ENCODE data around the gene EMCN.
"Not testable (repeated sequence)": the region's sequence is repeated elsewhere in the genome, so short reads cannot be mapped to it uniquely, and the experiment has no call there.

EMCN gene

DNA sequence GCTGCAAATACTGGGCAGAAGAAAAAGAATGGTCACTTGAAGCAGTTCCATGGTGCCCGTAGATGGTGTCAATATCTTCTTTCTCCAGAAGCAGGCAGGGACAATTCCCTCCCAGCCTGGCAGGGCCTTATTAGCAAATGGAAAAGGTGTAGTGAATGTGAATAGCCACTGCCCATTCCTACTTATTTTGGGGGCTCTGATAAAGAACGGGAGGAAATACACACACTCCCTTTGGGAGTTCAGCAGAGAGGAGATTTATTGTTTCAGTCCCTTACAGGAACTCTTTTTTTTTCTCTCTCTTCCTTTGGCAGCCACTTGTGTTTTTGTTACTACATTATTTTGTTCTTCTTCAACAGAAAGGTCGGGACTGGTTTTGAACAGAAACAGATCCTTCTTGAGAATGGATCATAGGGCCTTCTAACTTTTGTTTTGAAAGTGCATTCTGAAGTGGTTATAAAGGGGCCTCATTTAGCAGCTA lies at the start of gene EMCN:
Gene EMCN, minus strand, starts transcription at position 159 of the 478 bp plus-strand sequence. Its CDS starts 108 bp downstream, at position 51.
- no peak for DNase-seq

DNA sequence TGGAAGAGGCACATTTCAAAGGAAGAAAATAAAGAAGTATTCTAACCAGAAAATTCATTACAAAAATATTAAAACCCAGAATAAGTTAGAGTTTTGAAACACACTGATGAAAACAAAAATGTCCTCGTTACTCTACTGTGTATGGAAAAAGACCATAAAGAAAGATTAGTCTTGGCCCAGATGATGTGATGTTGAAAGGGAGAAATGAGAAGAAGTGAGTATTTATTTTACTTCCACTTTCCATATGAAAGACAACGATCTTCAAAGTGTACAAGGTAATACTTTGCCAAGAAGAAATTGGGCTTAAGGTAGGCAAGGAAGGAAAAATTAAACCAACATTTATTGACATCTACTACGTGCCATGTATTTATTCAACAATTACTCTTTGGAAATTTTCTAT lies 48.6 kb upstream of the EMCN start:
- DNase-seq, result no peak

GRCh38 chr4:100557306-100557705 lies 39.5 kb upstream of the EMCN start:
- no peak for DNase-seq

- DNase-seq, result no peak
These were observed 38.0 kb upstream of the EMCN start for GRCh38 chr4:100555611-100556337.

GRCh38 chr4:100548200-100548560 lies 30.4 kb upstream of the EMCN start:
- no peak for DNase-seq

- DNase-seq, result no peak
These were observed 29.8 kb upstream of the EMCN start for GRCh38 chr4:100547541-100548199.

GRCh38 chr4:100545427-100545826 lies 27.6 kb upstream of the EMCN start:
- no peak for DNase-seq

DNA sequence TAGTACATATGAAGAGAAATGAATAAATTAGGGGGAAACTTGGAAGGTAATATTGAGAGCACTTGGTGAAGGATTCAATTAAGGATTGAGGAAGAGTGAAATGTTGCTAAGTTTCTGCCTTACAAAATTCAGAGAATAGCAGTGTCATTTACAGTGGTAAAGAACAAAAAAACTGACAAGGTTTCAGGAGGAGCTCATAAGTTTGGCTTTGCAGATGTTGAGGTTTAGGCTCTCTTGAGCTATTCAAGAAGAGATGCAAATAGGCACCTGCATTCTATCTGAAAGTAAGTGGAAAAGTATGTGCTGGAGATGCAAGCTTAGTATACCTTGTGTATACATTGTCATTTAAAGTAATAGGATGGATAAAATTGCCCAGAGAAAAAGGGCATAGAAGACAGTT lies 22.3 kb upstream of the EMCN start:
- no peak for DNase-seq

DNA sequence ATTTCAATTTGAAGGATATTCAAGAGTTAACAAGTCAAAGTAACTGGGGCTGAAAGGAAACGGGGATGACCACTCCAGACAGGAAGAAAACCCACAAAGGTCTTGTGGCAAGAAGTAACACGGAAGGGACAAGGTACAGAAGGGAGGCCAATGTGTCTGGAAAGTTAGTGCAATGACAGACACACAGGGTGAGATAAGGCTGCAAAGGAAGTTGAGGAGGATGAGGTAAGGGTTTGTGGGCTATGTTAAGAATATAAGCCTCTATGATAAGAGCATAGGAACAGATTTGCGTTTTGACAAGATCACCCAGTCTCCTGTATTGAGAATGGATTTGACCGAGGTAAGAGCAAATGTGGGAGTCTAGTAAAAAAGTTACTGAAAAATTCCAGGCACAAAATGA lies 21.9 kb upstream of the EMCN start:
- no peak for DNase-seq

- no peak for DNase-seq
These were observed 15.9 kb upstream of the EMCN start for GRCh38 chr4:100533741-100534140.

- DNase-seq, result not testable (repeated sequence)
These were observed 12.3 kb upstream of the EMCN start for GRCh38 chr4:100530161-100530560.

GRCh38 chr4:100525686-100526085 lies 7.9 kb upstream of the EMCN start:
- no peak for DNase-seq

DNA sequence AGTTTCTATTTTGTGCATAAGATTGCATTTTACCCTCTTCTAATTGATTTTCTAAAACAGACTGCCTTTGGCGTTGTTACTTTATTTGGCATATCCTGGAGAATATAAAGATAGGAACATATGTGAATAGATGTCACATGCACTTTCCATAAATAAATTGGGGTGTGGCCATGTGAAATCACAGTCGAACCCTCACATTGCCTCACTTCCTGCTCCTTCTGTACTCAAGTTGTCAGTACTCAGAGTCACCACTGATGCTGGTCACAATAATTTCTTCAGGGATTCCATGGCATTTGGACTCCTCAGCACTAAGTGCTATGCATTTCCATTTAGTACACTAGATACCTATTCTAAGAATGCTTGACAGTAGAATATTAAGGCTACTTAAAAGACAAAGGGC lies 1.4 kb upstream of the EMCN start:
- no peak for DNase-seq

- DNase-seq, result no peak
These were observed 1.6 kb downstream of the EMCN start for GRCh38 chr4:100516225-100516624.

- no peak for DNase-seq
These were observed 5.9 kb downstream of the EMCN start for GRCh38 chr4:100511896-100512295.

DNA sequence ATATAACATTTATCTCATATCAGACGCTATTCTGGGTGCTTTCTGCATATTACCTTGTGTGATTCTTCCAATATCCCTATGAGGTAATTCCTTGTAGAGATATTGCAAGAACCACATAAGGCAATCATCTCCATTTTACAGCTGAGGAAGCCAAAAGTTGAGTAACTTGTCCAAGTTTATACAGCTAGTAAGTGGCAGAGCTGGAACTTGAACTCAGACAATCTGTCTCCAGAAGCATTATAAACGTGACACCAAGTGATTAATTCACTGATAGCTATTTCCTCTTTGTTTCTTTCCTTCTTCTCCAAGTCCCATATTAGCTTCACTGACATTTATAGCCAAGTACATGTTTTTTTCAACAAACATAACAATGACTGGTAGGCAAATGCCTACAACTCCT lies 7.3 kb downstream of the EMCN start:
- DNase-seq, result no peak

DNA sequence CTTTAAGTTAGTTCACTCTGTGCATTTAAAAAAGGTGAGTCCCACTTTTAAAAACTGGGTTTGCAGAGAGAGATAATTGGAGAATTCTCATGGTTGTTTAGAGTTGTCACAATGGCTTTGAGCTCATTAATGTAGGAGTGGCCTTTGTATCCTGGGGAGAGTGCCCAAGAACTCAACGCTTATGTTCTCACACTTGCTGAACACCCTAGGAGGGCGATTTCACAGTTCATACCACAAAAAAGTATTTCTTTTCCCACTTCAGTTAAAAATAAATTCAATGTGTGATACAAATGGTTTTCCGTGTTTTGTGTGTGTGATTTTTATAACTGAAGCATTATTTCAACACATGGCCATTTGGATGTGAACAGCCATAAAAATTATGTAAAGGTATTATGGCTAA lies 8.4 kb downstream of the EMCN start:
- DNase-seq, result no peak

DNA sequence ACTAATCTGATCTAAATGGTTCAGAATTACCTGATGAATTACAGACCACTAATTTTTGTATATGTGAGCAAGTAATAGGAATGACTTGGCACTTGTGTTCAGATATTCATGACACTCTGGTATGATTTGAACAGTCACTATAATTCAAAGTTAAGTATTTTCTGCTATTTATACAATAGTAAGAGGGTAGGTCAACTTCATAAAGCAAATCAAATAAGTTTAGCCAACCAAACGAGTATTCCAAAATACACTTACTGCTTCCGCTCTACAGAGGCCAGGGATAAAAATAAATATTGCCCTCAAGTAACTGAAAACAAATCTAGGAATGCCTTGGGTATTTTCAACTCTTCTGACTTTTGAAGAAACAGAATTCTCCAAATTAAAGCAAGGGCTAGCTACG lies 9.1 kb downstream of the EMCN start:
- no peak for DNase-seq

- DNase-seq, result no peak
These were observed 13.5 kb downstream of the EMCN start for GRCh38 chr4:100504086-100504874.

GRCh38 chr4:100497791-100498190 lies 20.0 kb downstream of the EMCN start:
- DNase-seq, result no peak

DNA sequence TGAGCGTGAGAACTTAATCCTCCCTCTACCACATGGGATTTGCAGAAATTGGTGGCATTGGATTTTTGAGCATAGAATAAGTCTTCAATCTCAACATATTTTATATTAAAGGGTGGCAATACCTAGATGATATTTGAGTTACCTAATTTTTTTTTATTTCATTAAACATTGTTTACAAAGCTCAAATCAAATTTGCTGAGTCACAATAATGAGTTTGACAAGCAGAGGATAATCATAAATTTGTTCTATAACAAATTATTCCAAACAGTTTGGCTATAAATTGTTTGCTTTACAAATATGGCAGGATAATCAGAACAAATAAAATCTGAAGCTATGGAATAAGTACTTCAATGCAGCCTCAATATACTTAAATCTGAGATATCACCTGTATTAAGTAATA lies 22.7 kb downstream of the EMCN start:
- DNase-seq, result no peak

DNA sequence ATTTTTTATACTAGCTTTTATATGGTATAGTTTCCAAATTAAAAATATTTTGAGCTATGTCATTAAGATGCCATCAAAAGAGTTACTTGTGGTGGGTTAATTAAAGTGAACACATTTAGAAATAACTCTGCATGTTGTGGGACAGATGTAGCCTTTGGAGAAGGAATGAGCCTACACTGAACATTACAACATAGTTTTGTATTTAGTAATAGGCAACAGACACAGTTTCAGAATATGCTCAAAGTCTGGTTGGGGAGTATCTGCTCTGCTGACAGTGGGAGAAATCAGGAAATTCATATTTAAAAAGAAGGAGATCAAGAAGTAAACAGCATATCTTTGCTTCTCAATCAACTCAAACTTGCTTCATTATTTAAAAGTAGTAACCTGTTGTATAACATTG lies 23.7 kb downstream of the EMCN start:
- DNase-seq, result no peak

DNA sequence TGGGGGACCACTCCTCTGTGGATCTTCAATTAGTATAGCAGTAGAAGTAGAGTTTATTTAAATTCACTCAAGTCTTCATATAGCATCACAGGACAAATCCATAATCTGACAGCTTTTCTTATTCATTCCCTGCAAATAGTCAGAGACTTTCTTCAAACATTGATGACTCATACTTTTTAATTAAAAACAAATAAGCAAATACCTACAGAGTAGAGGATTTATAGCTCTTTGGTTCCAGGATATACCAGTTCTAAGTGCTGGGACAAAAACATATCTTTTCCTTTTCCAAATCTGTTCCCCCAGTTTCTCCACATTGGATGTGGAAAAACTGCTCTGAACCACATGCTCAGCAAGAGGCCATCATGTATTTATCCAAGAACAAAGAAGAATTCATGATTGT lies 24.1 kb downstream of the EMCN start:
- no peak for DNase-seq

GRCh38 chr4:100492129-100492528 lies 25.7 kb downstream of the EMCN start:
- DNase-seq, result no peak

All from CD4-positive, alpha-beta T cell treated with Interleukin-6 for 4 hours (primary cell).